HG02759 (cell line): Measurements from ENCODE around the gene TSTD1.
"Not testable (repeated sequence)": the region's sequence is repeated elsewhere in the genome, so short reads cannot be mapped to it uniquely, and the experiment has no call there.

Source experiments
- ATAC-seq: cut with Tn5 transposase; IDR thresholded peaks from one replicate; pipeline ENCODE4 v1.9.1; 2021; ENCODE audit warnings: mild to moderate bottlenecking, moderate library complexity; ENCODE audit not compliant: unreplicated experiment

The TSTD1 gene

GRCh38 chr1:161012420-161012819 is 26.3 kb downstream of the TSTD1 start:
- ATAC-seq, result no peak

DNA sequence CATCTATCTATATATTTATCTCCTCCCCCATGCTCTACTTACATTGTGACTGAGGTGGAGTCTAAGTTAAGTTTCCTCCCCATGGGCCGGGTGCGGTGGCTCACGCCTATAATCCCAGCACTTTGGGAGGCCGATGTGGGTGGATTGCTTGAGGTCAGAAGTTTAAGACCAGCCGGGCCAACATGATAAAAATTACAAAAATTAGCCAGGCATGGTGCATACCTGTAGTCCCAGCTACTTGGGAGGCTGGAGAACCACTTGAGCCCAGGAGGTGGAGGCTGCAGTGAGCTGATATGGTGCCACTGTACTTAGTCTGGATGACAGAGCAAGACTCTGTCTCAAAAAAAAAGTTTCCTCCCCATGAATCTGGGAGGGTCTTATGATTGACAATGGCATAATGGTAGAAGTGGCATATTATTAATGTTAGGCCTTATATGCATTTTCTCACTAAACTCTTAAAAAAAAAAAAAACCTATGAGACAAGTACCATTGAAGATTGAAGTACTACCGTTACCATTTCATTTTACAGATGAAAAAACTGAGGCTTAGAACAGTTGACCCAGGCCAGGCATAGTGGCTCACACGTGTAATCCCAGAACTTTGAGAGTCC is 29.1 kb downstream of the TSTD1 start:
- ATAC-seq, result no peak

GRCh38 chr1:161008869-161009510 is 29.8 kb downstream of the TSTD1 start:
- ATAC-seq, result no peak

- no peak for ATAC-seq
Observed at GRCh38 chr1:161007369-161007768, 31.4 kb downstream of the TSTD1 start.

DNA sequence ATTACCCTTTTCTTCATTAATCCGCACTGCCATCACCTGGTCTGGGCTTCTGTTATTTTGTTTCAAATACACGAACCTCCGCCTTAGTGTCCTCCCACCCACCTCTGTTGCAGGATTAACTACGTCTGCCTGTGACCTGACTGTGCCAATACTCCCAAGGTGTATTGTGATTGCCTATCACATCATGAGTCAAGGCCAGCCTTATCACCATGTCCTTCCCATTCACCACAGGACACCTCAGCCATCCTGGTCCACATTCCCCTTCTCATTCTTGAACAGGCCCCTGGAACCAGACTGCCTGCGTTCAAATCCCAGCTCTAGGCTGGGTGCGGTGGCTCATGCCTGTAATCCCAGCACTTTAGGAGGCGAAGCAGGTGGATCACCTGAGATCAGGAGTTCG is 32.2 kb downstream of the TSTD1 start:
- no peak for ATAC-seq

DNA sequence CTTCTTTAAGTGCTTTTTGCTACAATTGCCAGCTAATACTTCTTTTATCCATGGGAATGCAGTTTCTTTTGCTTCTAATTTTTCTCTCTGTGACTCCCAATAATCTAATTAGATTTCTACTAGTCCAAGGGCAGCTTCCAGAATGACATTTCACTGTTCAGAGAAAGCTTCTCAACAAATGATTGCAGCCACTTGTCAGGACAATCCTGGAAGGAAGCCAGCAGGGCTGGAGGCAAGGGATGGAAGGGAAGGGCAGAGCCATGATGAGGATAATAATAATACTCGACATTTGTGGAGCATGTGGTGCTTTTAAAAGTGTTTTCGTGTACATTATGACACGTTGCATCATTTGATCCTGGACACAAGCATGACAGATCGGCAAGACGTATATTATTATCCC is 37.2 kb downstream of the TSTD1 start:
- no peak for ATAC-seq

DNA sequence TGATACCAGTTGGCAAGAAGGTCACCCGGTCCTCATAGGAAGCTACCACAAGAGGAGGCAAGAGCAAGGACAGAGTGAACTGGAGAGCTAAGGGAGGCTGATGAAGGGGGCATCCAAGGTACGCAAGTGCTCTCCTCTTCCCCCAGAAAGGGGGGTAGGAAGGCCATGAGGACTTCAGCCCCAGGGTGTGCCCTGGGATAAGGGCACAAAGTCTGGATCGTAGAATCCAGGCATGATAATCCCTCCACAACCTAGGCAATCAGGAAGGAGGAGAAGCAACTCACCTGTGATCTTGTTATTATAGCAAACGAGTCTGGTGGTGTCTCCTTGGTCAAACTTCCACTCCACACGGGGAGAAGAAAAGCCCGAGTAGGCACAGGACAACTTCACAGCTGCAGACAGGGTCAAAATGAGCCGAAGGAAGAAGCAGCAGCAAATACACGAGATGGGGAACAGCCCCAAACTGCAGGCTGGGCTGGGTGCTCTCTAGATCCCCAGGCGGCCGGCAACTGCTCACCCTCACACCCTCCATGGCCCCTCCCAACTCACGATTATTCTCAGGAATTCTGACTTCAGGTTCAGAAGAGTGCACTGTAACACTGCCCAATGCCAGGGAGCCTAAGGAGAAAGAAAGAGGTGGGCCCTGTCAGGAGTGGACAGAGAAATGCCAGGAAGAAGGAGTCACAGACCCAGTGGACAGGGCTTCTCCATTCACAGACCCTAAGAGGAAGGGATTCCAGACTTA is 37.9 kb downstream of the TSTD1 start:
- ATAC-seq, result no peak

- no peak for ATAC-seq
Observed at GRCh38 chr1:160999376-160999775, 39.4 kb downstream of the TSTD1 start.

- ATAC-seq, result peak; percentile 57
Observed at GRCh38 chr1:160997323-160998038, 41.3 kb downstream of the TSTD1 start.

GRCh38 chr1:160996178-160996577 is 42.6 kb downstream of the TSTD1 start:
- no peak for ATAC-seq

DNA sequence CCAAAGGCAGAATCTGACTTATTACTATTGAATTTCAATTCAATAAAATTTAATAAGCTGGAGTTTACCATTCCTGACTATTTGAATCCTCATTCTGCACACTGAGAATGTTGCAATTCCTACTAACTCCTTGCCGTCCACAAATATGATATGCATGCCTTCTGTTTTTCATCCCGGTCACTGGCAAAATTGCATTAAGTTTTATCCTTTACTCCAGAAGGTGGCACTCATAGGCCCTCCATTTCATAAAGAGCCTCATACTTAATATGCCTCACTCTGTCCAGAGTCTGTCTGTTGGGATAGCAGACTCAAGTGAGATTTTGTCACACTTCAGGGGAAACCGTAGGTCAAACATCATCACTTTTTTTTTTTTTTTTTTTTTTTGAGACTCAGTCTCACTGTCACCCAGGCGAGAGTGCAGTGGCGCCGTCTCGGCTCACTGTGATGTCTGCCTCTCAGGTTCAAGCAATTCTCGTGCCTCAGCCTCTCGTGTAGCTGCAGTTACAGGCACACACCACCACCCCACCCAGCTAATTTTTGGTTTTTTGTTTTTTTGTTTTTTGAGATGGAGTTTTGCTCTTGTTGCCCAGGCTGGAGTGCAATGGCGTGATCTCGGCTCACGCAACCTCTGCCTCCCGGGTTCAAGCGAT is 45.1 kb downstream of the TSTD1 start:
- no peak for ATAC-seq

- not testable (repeated sequence) for ATAC-seq
Observed at GRCh38 chr1:160992036-160992435, 46.7 kb downstream of the TSTD1 start.
